HEK293 (cell line): Measurements from ENCODE around the gene CCDC40.

Experiments
- CTCF ChIA-PET: fragments of 350-600 bp; formaldehyde crosslinking; extraction: SDS; loops from one replicate; lab custom pipeline; 2021; ENCODE audit warnings: antibody characterized with exemption; lab: Yijun Ruan, JAX
- POLR2A ChIA-PET: fragments of 300-600 bp; formaldehyde crosslinking; extraction: SDS; loops from one replicate; lab custom pipeline; 2020; ENCODE audit warnings: antibody characterized with exemption, inconsistent platforms; lab: Yijun Ruan, JAX
- H3K27ac ChIP-seq: fragments of 200-500 bp; sonication (Bioruptor generic); 2 replicates; pipeline ENCODE4 v1.5.1; 2014; ENCODE audit warnings: low read depth, low read length, control low read depth, inconsistent platforms; ENCODE audit errors: extremely low read depth
- H3K36me3 ChIP-seq, 2 experiments: fragments of 200-500 bp in 1 of 2; sonication (Bioruptor generic) in 1 of 2; 1 replicate in 1 of 2; 2 replicates in 1 of 2; pipeline ENCODE4 v1.5.1; 2014 to 2017; ENCODE audit warnings: inconsistent platforms in 2 of 2, low read length in 2 of 2; ENCODE audit not compliant: control insufficient read depth in 2 of 2, insufficient read depth in 1 of 2
- H3K4me1 ChIP-seq: fragments of 200-500 bp; sonication (Bioruptor generic); 2 replicates; pipeline ENCODE4 v1.5.1; 2014; ENCODE audit warnings: mild to moderate bottlenecking, low read length, inconsistent platforms; ENCODE audit not compliant: control insufficient read depth, insufficient read depth
- H3K4me3 ChIP-seq: 2 replicates; pipeline ENCODE4 v1.5.1; 2011; ENCODE audit warnings: low read depth, mild to moderate bottlenecking, control low read depth, low read length, moderate library complexity
- H3K9me3 ChIP-seq: fragments of 200-500 bp; sonication (Bioruptor generic); 2 replicates; pipeline ENCODE4 v1.5.1; 2014; ENCODE audit warnings: low read depth, low read length, inconsistent platforms; ENCODE audit not compliant: control insufficient read depth, insufficient read depth
- ATF2 ChIP-seq: fragments of 450-650 bp; formaldehyde crosslinking; IDR thresholded peaks from 2 replicates; pipeline ENCODE4 v1.5.1; 2016; ENCODE audit warnings: missing biosample characterization, missing genetic modification characterization, low read depth
- KLF9 ChIP-seq: fragments of 450-650 bp; formaldehyde crosslinking; IDR thresholded peaks from 2 replicates; pipeline ENCODE4 v1.5.1; 2016; ENCODE audit warnings: missing biosample characterization, missing genetic modification characterization, low read depth
- PATZ1 ChIP-seq: fragments of 450-650 bp; formaldehyde crosslinking; IDR thresholded peaks from 2 replicates; pipeline ENCODE4 v1.5.1; 2016; ENCODE audit warnings: missing biosample characterization, missing genetic modification characterization
- PRDM10 ChIP-seq: fragments of 450-650 bp; formaldehyde crosslinking; IDR thresholded peaks from 2 replicates; pipeline ENCODE4 v1.5.1; 2016; ENCODE audit warnings: missing biosample characterization, missing genetic modification characterization
- SETDB1 ChIP-seq: IDR thresholded peaks from one replicate; pipeline ENCODE4 v1.6.1; 2017; ENCODE audit warnings: mild to moderate bottlenecking, low read length, moderate library complexity, mixed read lengths; ENCODE audit not compliant: insufficient read length
- SP2 ChIP-seq: fragments of 450-650 bp; formaldehyde crosslinking; IDR thresholded peaks from 2 replicates; pipeline ENCODE4 v1.5.1; 2016; ENCODE audit warnings: missing biosample characterization, missing genetic modification characterization
- SP3 ChIP-seq: fragments of 450-650 bp; formaldehyde crosslinking; IDR thresholded peaks from 2 replicates; pipeline ENCODE4 v1.5.1; 2016; ENCODE audit warnings: missing biosample characterization, missing genetic modification characterization
- ZBTB6 ChIP-seq: fragments of 450-650 bp; formaldehyde crosslinking; IDR thresholded peaks from 2 replicates; pipeline ENCODE4 v1.5.1; 2017; ENCODE audit warnings: missing biosample characterization, missing genetic modification characterization
- ZNF121 ChIP-seq: fragments of 450-650 bp; formaldehyde crosslinking; IDR thresholded peaks from 2 replicates; pipeline ENCODE4 v1.5.1; 2016; ENCODE audit warnings: missing biosample characterization, missing genetic modification characterization
- ZNF239 ChIP-seq: fragments of 450-650 bp; formaldehyde crosslinking; IDR thresholded peaks from 2 replicates; pipeline ENCODE4 v1.5.1; 2016; ENCODE audit warnings: missing biosample characterization, missing genetic modification characterization
- ZNF24 ChIP-seq: fragments of 450-650 bp; formaldehyde crosslinking; IDR thresholded peaks from 2 replicates; pipeline ENCODE4 v1.5.1; 2016; ENCODE audit warnings: missing biosample characterization, missing genetic modification characterization
- ZNF404 ChIP-seq: fragments of 450-650 bp; formaldehyde crosslinking; IDR thresholded peaks from 2 replicates; pipeline ENCODE4 v1.5.1; 2017; ENCODE audit warnings: missing biosample characterization, missing genetic modification characterization
- ZNF670 ChIP-seq: fragments of 450-650 bp; formaldehyde crosslinking; IDR thresholded peaks from 2 replicates; pipeline ENCODE4 v1.5.1; 2016; ENCODE audit warnings: missing biosample characterization, missing genetic modification characterization, low read depth
- ZNF677 ChIP-seq: fragments of 450-650 bp; IDR thresholded peaks from 2 replicates; pipeline ENCODE4 v1.5.0; 2018; ENCODE audit warnings: missing biosample characterization, mild to moderate bottlenecking, missing genetic modification characterization, moderate library complexity

Gene CCDC40

GRCh38 chr17:80012765-80013741 is 23.4 kb upstream of the CCDC40 start (continued):
- TF ChIP-seq PATZ1: no peak
- no peak for TF ChIP-seq KLF9 (tag by site-specific recombination)
- TF ChIP-seq ZNF670 (tag by site-specific recombination): no peak
- TF ChIP-seq ATF2 (tag by site-specific recombination): no peak
- no peak for TF ChIP-seq SP3 (tag by site-specific recombination)
- TF ChIP-seq ZNF404: no peak
- no peak for TF ChIP-seq ZNF239 (tag by site-specific recombination)
- TF ChIP-seq ZNF121: no peak
- no peak for TF ChIP-seq ZBTB6 (tag by site-specific recombination)
- no peak for TF ChIP-seq SETDB1
- TF ChIP-seq ZNF24 (tag by site-specific recombination): no peak
- no peak for TF ChIP-seq ZNF677 (tag by site-specific recombination)

- 0 out of 2 replicates have a peak, but pooled peaks cover 3% of the 10 kb centered on the region for H3K4me1 ChIP-seq
- no peak overlapping the region for H3K4me3 ChIP-seq
- TF ChIP-seq PRDM10 (tag by site-specific recombination) (0 out of 2 replicates have a peak, but pooled peaks have one; percentile 29), SP2 (tag by site-specific recombination) (no peak)
- CTCF ChIA-PET: interaction anchor here (4.0 kb wide), 1 partner anchor 11 kb away, joined by 50 read pairs; no protein-coding TSS in a partner anchor
- H3K36me3 ChIP-seq: peaks cover 10 to 13% of the 10 kb centered on the region in 2 experiments; a peak in 2 of 3 replicates
- H3K9me3 ChIP-seq: 0 out of 2 replicates have a peak, but pooled peaks cover 2% of the 10 kb centered on the region
- POLR2A ChIA-PET: interaction anchor here (0.7 kb wide), 2 partner anchors 931 to 1125 kb away, joined by 4 to 5 read pairs; no protein-coding TSS in a partner anchor
- H3K27ac ChIP-seq: no peak overlapping the region
These were observed 19.0 kb upstream of the CCDC40 start for GRCh38 chr17:80017226-80018010.
